Measurements from ENCODE around the gene RTN4IP1. TPM values are rescaled to one million over a fixed set of nuclear protein-coding genes. Genes with fewer than 3 reads are reported as not detected.
"Not testable (repeated sequence)": the region's sequence is repeated elsewhere in the genome, so short reads cannot be mapped to it uniquely, and the experiment has no call there.

The RTN4IP1 gene
- total RNA-seq, 1 experiment from 2014 or later = 15.8 TPM

- in situ Hi-C loops (cut with HindIII; ENCODE audit: low pct_unique_long_range_greater_than_20kb, low sequenced_read_pairs) = no loop called here
- DNase-seq (ENCODE audit: low read depth) = peak; percentile 25
These were observed 21.1 kb downstream of the RTN4IP1 start for GRCh38 chr6:106608080-106608668.

- in situ Hi-C loops (cut with HindIII; ENCODE audit: low pct_unique_long_range_greater_than_20kb, low sequenced_read_pairs) = no loop called here
- DNase-seq (ENCODE audit: low read depth) = no peak
These were observed 29.0 kb downstream of the RTN4IP1 start for GRCh38 chr6:106600329-106600728.

GRCh38 chr6:106599440-106599839 lies 29.9 kb downstream of the RTN4IP1 start:
- no peak for DNase-seq (ENCODE audit: low read depth)

GRCh38 chr6:106591111-106591825 lies 38.0 kb downstream of the RTN4IP1 start:
- in situ Hi-C loops (cut with HindIII; ENCODE audit: low pct_unique_long_range_greater_than_20kb, low sequenced_read_pairs) = no loop called here
- peak; percentile 61 for DNase-seq (ENCODE audit: low read depth)

More at GRCh38 chr6:106599440-106599839, 29.9 kb downstream of the RTN4IP1 start:
- in situ Hi-C loops (cut with HindIII; ENCODE audit: low pct_unique_long_range_greater_than_20kb, low sequenced_read_pairs) = no loop called here

- in situ Hi-C loops (cut with HindIII; ENCODE audit: low pct_unique_long_range_greater_than_20kb, low sequenced_read_pairs); DNase-seq (ENCODE audit: low read depth): not testable (repeated sequence)
These were observed 40.4 kb downstream of the RTN4IP1 start for GRCh38 chr6:106588937-106589336.

- in situ Hi-C loops (cut with HindIII; ENCODE audit: low pct_unique_long_range_greater_than_20kb, low sequenced_read_pairs) = no loop called here
- no peak for DNase-seq (ENCODE audit: low read depth)
These were observed 42.4 kb downstream of the RTN4IP1 start for GRCh38 chr6:106586815-106587415.

GRCh38 chr6:106581468-106581867 lies 47.8 kb downstream of the RTN4IP1 start:
- DNase-seq (ENCODE audit: low read depth) = no peak
- in situ Hi-C loops (cut with HindIII; ENCODE audit: low pct_unique_long_range_greater_than_20kb, low sequenced_read_pairs) = no loop called here

- in situ Hi-C loops (cut with HindIII; ENCODE audit: low pct_unique_long_range_greater_than_20kb, low sequenced_read_pairs) = no loop called here
- no peak for DNase-seq (ENCODE audit: low read depth)
These were observed 50.0 kb downstream of the RTN4IP1 start for GRCh38 chr6:106579281-106579680.

GRCh38 chr6:106574741-106575458 lies 54.4 kb downstream of the RTN4IP1 start:
- peak; percentile 68 for DNase-seq (ENCODE audit: low read depth)

GRCh38 chr6:106572875-106573585 lies 56.3 kb downstream of the RTN4IP1 start:
- DNase-seq (ENCODE audit: low read depth) = no peak
- in situ Hi-C loops (cut with HindIII; ENCODE audit: low pct_unique_long_range_greater_than_20kb, low sequenced_read_pairs) = loop anchor here (25.0 kb wide), 1 partner anchor 136 kb away; no protein-coding TSS in a partner anchor

More at GRCh38 chr6:106574741-106575458, 54.4 kb downstream of the RTN4IP1 start:
- in situ Hi-C loops (cut with HindIII; ENCODE audit: low pct_unique_long_range_greater_than_20kb, low sequenced_read_pairs) = loop anchor here (25.0 kb wide), 1 partner anchor 138 kb away; no protein-coding TSS in a partner anchor

- in situ Hi-C loops (cut with HindIII; ENCODE audit: low pct_unique_long_range_greater_than_20kb, low sequenced_read_pairs) = loop anchor here (25.0 kb wide), 1 partner anchor 135 kb away; no protein-coding TSS in a partner anchor
- DNase-seq (ENCODE audit: low read depth) = no peak
These were observed 56.9 kb downstream of the RTN4IP1 start for GRCh38 chr6:106572436-106572835.

GRCh38 chr6:106569428-106569827 lies 59.9 kb downstream of the RTN4IP1 start:
- DNase-seq (ENCODE audit: low read depth) = no peak
- in situ Hi-C loops (cut with HindIII; ENCODE audit: low pct_unique_long_range_greater_than_20kb, low sequenced_read_pairs) = loop anchor here (25.0 kb wide), 1 partner anchor 132 kb away; no protein-coding TSS in a partner anchor

- DNase-seq (ENCODE audit: low read depth) = no peak
- in situ Hi-C loops (cut with HindIII; ENCODE audit: low pct_unique_long_range_greater_than_20kb, low sequenced_read_pairs) = loop anchor here (25.0 kb wide), 1 partner anchor 131 kb away; no protein-coding TSS in a partner anchor
These were observed 60.8 kb downstream of the RTN4IP1 start for GRCh38 chr6:106568530-106568929.

- in situ Hi-C loops (cut with HindIII; ENCODE audit: low pct_unique_long_range_greater_than_20kb, low sequenced_read_pairs) = loop anchor here (25.0 kb wide), 1 partner anchor 127 kb away; no protein-coding TSS in a partner anchor
These were observed 64.8 kb downstream of the RTN4IP1 start for GRCh38 chr6:106564476-106564875.

GRCh38 chr6:106563614-106564013 lies 65.7 kb downstream of the RTN4IP1 start:
- in situ Hi-C loops (cut with HindIII; ENCODE audit: low pct_unique_long_range_greater_than_20kb, low sequenced_read_pairs) = loop anchor here (25.0 kb wide), 1 partner anchor 126 kb away; no protein-coding TSS in a partner anchor
- no peak for DNase-seq (ENCODE audit: low read depth)

More at GRCh38 chr6:106564476-106564875, 64.8 kb downstream of the RTN4IP1 start:
- DNase-seq (ENCODE audit: low read depth) = no peak

GRCh38 chr6:106561686-106562405 lies 67.5 kb downstream of the RTN4IP1 start:
- in situ Hi-C loops (cut with HindIII; ENCODE audit: low pct_unique_long_range_greater_than_20kb, low sequenced_read_pairs) = loop anchor here (25.0 kb wide), 1 partner anchor 125 kb away; no protein-coding TSS in a partner anchor
- DNase-seq (ENCODE audit: low read depth) = no peak
